ENCODE measurements around the gene ATPAF1.

Gene ATPAF1

GRCh38 chr1:46592823-46593222, 75.3 kb downstream of the ATPAF1 start:
- no peak for DNase-seq (ENCODE audit: low read depth in 3 of 3)

GRCh38 chr1:46589529-46589928, 78.6 kb downstream of the ATPAF1 start:
- no peak for DNase-seq (ENCODE audit: low read depth in 3 of 3)

GRCh38 chr1:46587069-46587468, 81.1 kb downstream of the ATPAF1 start:
- DNase-seq (ENCODE audit: low read depth in 3 of 3) = no peak

GRCh38 chr1:46585312-46585938, 82.7 kb downstream of the ATPAF1 start:
- DNase-seq (ENCODE audit: low read depth in 3 of 3) = no peak

- no peak for DNase-seq (ENCODE audit: low read depth in 3 of 3)
Measured at GRCh38 chr1:46583494-46583893, 84.7 kb downstream of the ATPAF1 start.

GRCh38 chr1:46582972-46583371, 85.2 kb downstream of the ATPAF1 start:
- no peak for DNase-seq (ENCODE audit: low read depth in 3 of 3)
